Measurements from ENCODE around the gene PABPN1.
"Not testable (repeated sequence)": the region's sequence is repeated elsewhere in the genome, so short reads cannot be mapped to it uniquely, and the experiment has no call there.

Gene PABPN1

GRCh38 chr14:23320584-23321571 lies at the start of gene PABPN1:
PABPN1 (plus strand) TSS chr14:23321457; CDS start chr14:23321470, 13 bp downstream.
- H3K36me3 Mint-ChIP-seq (ENCODE audit: low read depth), result peaks cover 36% of the 10 kb centered on the region
- peak within 1 kb of the TSS; percentile 92 for H3K4me3 Mint-ChIP-seq
- H3K9me3 Mint-ChIP-seq, result no peaks in the 10 kb centered on the region
- H3K27ac Mint-ChIP-seq, result peak within 1 kb of the TSS; percentile 98
- peaks cover 33% of the 10 kb centered on the region for H3K4me1 Mint-ChIP-seq (ENCODE audit: low read depth)
- no peaks in the 10 kb centered on the region for H3K27me3 Mint-ChIP-seq

GRCh38 chr14:23275412-23275811 lies 45.8 kb upstream of the PABPN1 start:
- H3K36me3 Mint-ChIP-seq (ENCODE audit: low read depth), result peaks cover 11% of the 10 kb centered on the region
- no peak overlapping the region for H3K4me3 Mint-ChIP-seq
- H3K27me3 Mint-ChIP-seq, result no peaks in the 10 kb centered on the region
- no peaks in the 10 kb centered on the region for H3K4me1 Mint-ChIP-seq (ENCODE audit: low read depth)
- peak overlapping the region; percentile 66 for H3K27ac Mint-ChIP-seq
- H3K9me3 Mint-ChIP-seq, result no peaks in the 10 kb centered on the region

GRCh38 chr14:23277189-23277588 lies 44.1 kb upstream of the PABPN1 start:
- H3K4me1 Mint-ChIP-seq (ENCODE audit: low read depth), result no peaks in the 10 kb centered on the region
- H3K27me3 Mint-ChIP-seq, result no peaks in the 10 kb centered on the region
- peaks cover 11% of the 10 kb centered on the region for H3K36me3 Mint-ChIP-seq (ENCODE audit: low read depth)
- no peak overlapping the region for H3K27ac Mint-ChIP-seq
- H3K9me3 Mint-ChIP-seq, result no peaks in the 10 kb centered on the region
- no peak overlapping the region for H3K4me3 Mint-ChIP-seq

- H3K9me3 Mint-ChIP-seq; H3K4me1 Mint-ChIP-seq (ENCODE audit: low read depth); H3K27ac Mint-ChIP-seq; H3K4me3 Mint-ChIP-seq; H3K27me3 Mint-ChIP-seq: not testable (repeated sequence)
- H3K36me3 Mint-ChIP-seq (ENCODE audit: low read depth), result peaks cover 13% of the 10 kb centered on the region
Observed at GRCh38 chr14:23277928-23278327, 43.3 kb upstream of the PABPN1 start.

GRCh38 chr14:23281247-23281646 lies 40.0 kb upstream of the PABPN1 start:
- Mint-ChIP-seq H3K9me3 (no peaks in the 10 kb centered on the region), H3K4me3 (no peak overlapping the region), H3K27ac (no peak overlapping the region), H3K36me3 (ENCODE audit: low read depth) (peaks cover 8% of the 10 kb centered on the region), H3K27me3 (no peaks in the 10 kb centered on the region), H3K4me1 (ENCODE audit: low read depth) (peaks cover 23% of the 10 kb centered on the region)

- no peaks in the 10 kb centered on the region for H3K27me3 Mint-ChIP-seq
- peak overlapping the region; percentile 95 for H3K27ac Mint-ChIP-seq
- H3K36me3 Mint-ChIP-seq (ENCODE audit: low read depth), result peaks cover 8% of the 10 kb centered on the region
- peak overlapping the region; percentile 96 for H3K4me3 Mint-ChIP-seq
- peaks cover 31% of the 10 kb centered on the region for H3K4me1 Mint-ChIP-seq (ENCODE audit: low read depth)
- H3K9me3 Mint-ChIP-seq, result no peaks in the 10 kb centered on the region
Observed at GRCh38 chr14:23284654-23285529, 36.4 kb upstream of the PABPN1 start.

- peaks cover 8% of the 10 kb centered on the region for H3K36me3 Mint-ChIP-seq (ENCODE audit: low read depth)
- no peaks in the 10 kb centered on the region for H3K27me3 Mint-ChIP-seq
- peaks cover 31% of the 10 kb centered on the region for H3K4me1 Mint-ChIP-seq (ENCODE audit: low read depth)
- no peaks in the 10 kb centered on the region for H3K9me3 Mint-ChIP-seq
- peak overlapping the region; percentile 95 for H3K27ac Mint-ChIP-seq
- peak overlapping the region; percentile 96 for H3K4me3 Mint-ChIP-seq
Observed at GRCh38 chr14:23285530-23286019, 35.7 kb upstream of the PABPN1 start.

GRCh38 chr14:23286020-23286901 lies 35.0 kb upstream of the PABPN1 start, which contains the start of gene HOMEZ:
HOMEZ (minus strand) TSS chr14:23286132; CDS start chr14:23285952, 180 bp downstream.
- Mint-ChIP-seq H3K4me3 (peak within 1 kb of the TSS; percentile 96), H3K36me3 (ENCODE audit: low read depth) (peaks cover 8% of the 10 kb centered on the region), H3K27me3 (no peaks in the 10 kb centered on the region), H3K4me1 (ENCODE audit: low read depth) (peaks cover 31% of the 10 kb centered on the region), H3K9me3 (no peaks in the 10 kb centered on the region), H3K27ac (peak within 1 kb of the TSS; percentile 95)

GRCh38 chr14:23286902-23287479 lies 34.3 kb upstream of the PABPN1 start:
- H3K36me3 Mint-ChIP-seq (ENCODE audit: low read depth), result peaks cover 8% of the 10 kb centered on the region
- peak overlapping the region; percentile 96 for H3K4me3 Mint-ChIP-seq
- H3K4me1 Mint-ChIP-seq (ENCODE audit: low read depth), result peaks cover 31% of the 10 kb centered on the region
- H3K27me3 Mint-ChIP-seq, result no peaks in the 10 kb centered on the region
- H3K27ac Mint-ChIP-seq, result peak overlapping the region; percentile 95
- H3K9me3 Mint-ChIP-seq, result no peaks in the 10 kb centered on the region

- H3K36me3 Mint-ChIP-seq (ENCODE audit: low read depth), result peaks cover 18% of the 10 kb centered on the region
- no peak overlapping the region for H3K27ac Mint-ChIP-seq
- no peaks in the 10 kb centered on the region for H3K9me3 Mint-ChIP-seq
- no peaks in the 10 kb centered on the region for H3K27me3 Mint-ChIP-seq
- H3K4me1 Mint-ChIP-seq (ENCODE audit: low read depth), result peaks cover 18% of the 10 kb centered on the region
- no peak overlapping the region for H3K4me3 Mint-ChIP-seq
Observed at GRCh38 chr14:23294734-23295561, 26.3 kb upstream of the PABPN1 start.

GRCh38 chr14:23296012-23296777 lies 25.1 kb upstream of the PABPN1 start:
- Mint-ChIP-seq H3K27ac (no peak overlapping the region), H3K4me3 (no peak overlapping the region), H3K4me1 (ENCODE audit: low read depth) (peaks cover 25% of the 10 kb centered on the region), H3K27me3 (no peaks in the 10 kb centered on the region), H3K36me3 (ENCODE audit: low read depth) (peaks cover 18% of the 10 kb centered on the region), H3K9me3 (no peaks in the 10 kb centered on the region)

- Mint-ChIP-seq H3K9me3 (no peaks in the 10 kb centered on the region), H3K27me3 (no peaks in the 10 kb centered on the region), H3K4me1 (ENCODE audit: low read depth) (peaks cover 25% of the 10 kb centered on the region), H3K36me3 (ENCODE audit: low read depth) (peaks cover 18% of the 10 kb centered on the region), H3K27ac (no peak overlapping the region), H3K4me3 (no peak overlapping the region)
Observed at GRCh38 chr14:23297096-23297495, 24.2 kb upstream of the PABPN1 start.
